GM23338 (cell line): Measurements from ENCODE around the gene SAMD11. TPM values are rescaled to one million over a fixed set of nuclear protein-coding genes. Genes with fewer than 3 reads are reported as not detected.

Source experiments
- ATAC-seq: fragments of 200-7000 bp; cut with Tn5 transposase; 3 replicates; pipeline ENCODE4 v1.9.1; 2020
- DNase-seq: peaks from one replicate; pipeline ENCODE4 v3.0.0-alpha.2; 2015; ENCODE audit warnings: low spot score
- H2AFZ ChIP-seq: fragments of 200-600 bp; sonication (generic); 2 replicates; pipeline ENCODE4 v1.8.0; 2016; ENCODE audit warnings: antibody characterized with exemption, mild to moderate bottlenecking, moderate library complexity
- H3F3A ChIP-seq: fragments of 200-600 bp; sonication (generic); replicated peaks from 2 replicates; pipeline ENCODE4 v1.8.0; 2017; ENCODE audit warnings: antibody characterized with exemption, mixed run types, low read depth
- H3K27ac ChIP-seq: fragments of 200-600 bp; sonication (generic); 2 replicates; pipeline ENCODE4 v1.6.1; 2016; ENCODE audit warnings: low read depth
- H3K27me3 ChIP-seq: fragments of 200-600 bp; sonication (generic); 2 replicates; pipeline ENCODE4 v1.8.0; 2016; ENCODE audit warnings: mild to moderate bottlenecking, mixed run types, moderate library complexity; ENCODE audit not compliant: insufficient read depth
- H3K36me3 ChIP-seq: fragments of 200-600 bp; sonication (generic); 2 replicates; pipeline ENCODE4 v1.8.0; 2016; ENCODE audit warnings: mild to moderate bottlenecking; ENCODE audit not compliant: insufficient read depth
- H3K4me1 ChIP-seq: fragments of 200-600 bp; sonication (generic); 2 replicates; pipeline ENCODE4 v1.8.0; 2016; ENCODE audit warnings: mild to moderate bottlenecking, moderate library complexity; ENCODE audit not compliant: insufficient read depth
- H3K4me2 ChIP-seq: fragments of 200-600 bp; sonication (generic); 2 replicates; pipeline ENCODE4 v1.7.1; 2017; ENCODE audit warnings: mixed run types
- H3K4me3 ChIP-seq: fragments of 200-600 bp; sonication (generic); 2 replicates; pipeline ENCODE4 v1.6.1; 2016; ENCODE audit warnings: mixed run types
- H3K79me2 ChIP-seq: fragments of 200-600 bp; sonication (generic); replicated peaks from 2 replicates; pipeline ENCODE4 v1.8.0; 2017; ENCODE audit warnings: mild to moderate bottlenecking; ENCODE audit not compliant: insufficient read depth
- H3K9me2 ChIP-seq: fragments of 200-600 bp; sonication (generic); 2 replicates; pipeline ENCODE4 v1.8.0; 2017; ENCODE audit not compliant: insufficient read depth
- H4K20me1 ChIP-seq: fragments of 200-600 bp; sonication (generic); replicated peaks from 2 replicates; pipeline ENCODE4 v1.8.0; 2017; ENCODE audit warnings: mild to moderate bottlenecking; ENCODE audit not compliant: insufficient read depth
- H3K27ac Mint-ChIP-seq: 2 replicates; pipeline ENCODE4 v1.8.0; 2020; ENCODE audit warnings: inconsistent platforms, mild to moderate bottlenecking, moderate library complexity, mixed read lengths
- H3K27me3 Mint-ChIP-seq: 3 replicates; pipeline ENCODE4 v1.8.0; 2022; ENCODE audit warnings: low read depth, mild to moderate bottlenecking, moderate library complexity, mixed read lengths, inconsistent platforms; ENCODE audit not compliant: insufficient read depth, poor library complexity
- H3K36me3 Mint-ChIP-seq: 3 replicates; pipeline ENCODE4 v1.8.0; 2021; ENCODE audit warnings: low read depth, mild to moderate bottlenecking, inconsistent platforms, moderate library complexity, mixed read lengths
- H3K4me1 Mint-ChIP-seq: 3 replicates; pipeline ENCODE4 v1.8.0; 2020; ENCODE audit warnings: mild to moderate bottlenecking, inconsistent platforms, mixed read lengths
- H3K4me3 Mint-ChIP-seq: 3 replicates; pipeline ENCODE4 v1.8.0; 2021; ENCODE audit warnings: moderate library complexity, mild to moderate bottlenecking, inconsistent platforms, mixed read lengths
- H3K9me3 Mint-ChIP-seq: 3 replicates; pipeline ENCODE4 v1.8.0; 2020; ENCODE audit warnings: moderate library complexity, mild to moderate bottlenecking, inconsistent platforms, mixed read lengths
- CREB1 ChIP-seq: fragments of 250-450 bp; sonication (Bioruptor Pico); IDR thresholded peaks from 2 replicates; pipeline ENCODE4 v1.5.0; 2020; ENCODE audit warnings: low read depth, mild to moderate bottlenecking, moderate library complexity
- EZH2 ChIP-seq: fragments of 200-600 bp; sonication (generic); IDR thresholded peaks from one replicate; pipeline ENCODE4 v1.8.0; 2017; ENCODE audit warnings: antibody characterized with exemption, mild to moderate bottlenecking, low read depth; ENCODE audit not compliant: unreplicated experiment
- EZH2phosphoT487 ChIP-seq: fragments of 200-600 bp; sonication (generic); IDR thresholded peaks from one replicate; pipeline ENCODE4 v1.8.1; 2018; ENCODE audit warnings: antibody characterized with exemption; ENCODE audit not compliant: unreplicated experiment
- NANOG ChIP-seq: IDR thresholded peaks from 2 replicates; pipeline ENCODE4 v1.6.1; 2016; ENCODE audit warnings: antibody characterized with exemption, borderline replicate concordance
- REST ChIP-seq: IDR thresholded peaks from one replicate; pipeline ENCODE4 v1.6.1; 2018; ENCODE audit warnings: antibody characterized with exemption; ENCODE audit not compliant: unreplicated experiment
- STAT1 ChIP-seq: IDR thresholded peaks from one replicate; pipeline ENCODE4 v1.6.1; 2016; ENCODE audit warnings: antibody characterized with exemption; ENCODE audit not compliant: unreplicated experiment
- ZNF114 ChIP-seq: fragments of 250-450 bp; sonication (Bioruptor Pico); IDR thresholded peaks from 2 replicates; pipeline ENCODE4 v1.5.0; 2020; ENCODE audit warnings: mild to moderate bottlenecking, moderate library complexity
- ZNF462 ChIP-seq: fragments of 250-450 bp; sonication (Bioruptor Pico); IDR thresholded peaks from 2 replicates; pipeline ENCODE4 v1.5.0; 2020; ENCODE audit warnings: mild to moderate bottlenecking, moderate library complexity
- polyA plus RNA-seq: library from polyadenylated mRNA; unstranded; fragments of >200 nt; fragmentation: Nextera tagmentation; extraction: Ambion mirVana; gene quantifications from 2 replicates; pipeline ENCODE4 v1.2.1, GENCODE V29; 2016
- total RNA-seq: library from RNA; depleted of rRNA; stranded (reverse); fragments of >200 nt; shearing (Covaris generic); gene quantifications from 2 replicates; pipeline ENCODE4 v1.2.3, GENCODE V29; 2014

The SAMD11 gene
- total and polyA plus RNA-seq, 2 experiments from 2014 or later: 0.14 to 0.40 TPM

DNA sequence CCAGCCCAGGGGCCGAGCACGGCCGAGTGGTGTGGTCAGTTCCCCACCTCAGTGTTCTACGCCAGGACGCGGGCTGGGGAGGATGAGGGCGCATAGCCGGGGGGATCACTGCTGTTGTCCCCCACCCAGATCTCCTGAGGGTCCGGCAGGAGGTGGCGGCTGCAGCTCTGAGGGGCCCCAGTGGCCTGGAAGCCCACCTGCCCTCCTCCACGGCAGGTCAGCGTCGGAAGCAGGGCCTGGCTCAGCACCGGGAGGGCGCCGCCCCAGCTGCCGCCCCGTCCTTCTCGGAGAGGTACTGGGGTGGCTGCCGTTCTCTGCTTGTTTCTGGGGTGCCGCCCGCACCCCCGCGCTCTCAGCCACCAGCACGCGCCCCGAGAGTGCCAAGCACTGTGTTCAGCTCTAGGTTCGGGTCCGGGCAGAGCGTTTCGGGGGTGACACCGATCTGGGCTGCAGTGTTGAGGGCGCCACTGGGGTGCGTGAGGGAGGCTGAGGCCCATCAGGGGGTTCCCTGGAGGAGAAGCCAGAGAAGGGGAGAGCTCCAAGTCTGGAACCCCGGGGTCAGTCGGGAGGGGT lies 17.4 kb downstream of the SAMD11 start:
- Mint-ChIP-seq H3K4me3 (peak overlapping the region; percentile 68), H3K9me3 (peaks cover 3% of the 10 kb centered on the region; the same call in 1 of the 3 replicates), H3K27me3 (peaks cover 59% of the 10 kb centered on the region), H3K4me1 (peaks cover 11% of the 10 kb centered on the region; the same call in 2 of the 3 replicates), H3K36me3 (peaks cover 12% of the 10 kb centered on the region; the same call in 2 of the 3 replicates), H3K27ac (no peak overlapping the region)
- Histone ChIP-seq H3K36me3 (0 out of 2 replicates have a peak, but pooled peaks cover 6% of the 10 kb centered on the region), H4K20me1 (no peaks in the 10 kb centered on the region; the same call in 1 of the 2 replicates), H3K4me1 (peaks cover 5% of the 10 kb centered on the region; the same call in 1 of the 2 replicates), H3K4me2 (peak overlapping the region; percentile 79), H2AFZ (0 out of 2 replicates have a peak overlapping the region, but pooled peaks have one; percentile 23), H3K27ac (no peak overlapping the region), H3K9me2 (no peaks in the 10 kb centered on the region), H3K79me2 (no peaks in the 10 kb centered on the region), H3K27me3 (peaks cover 80% of the 10 kb centered on the region), H3F3A (0 out of 2 replicates have a peak, but pooled peaks cover 3% of the 10 kb centered on the region), H3K4me3 (peak overlapping the region; percentile 55)
- DNase-seq: no peak
- TF ChIP-seq EZH2phosphoT487: peak; percentile 42
- TF ChIP-seq REST: no peak
- ATAC-seq: peak; percentile 1; the same call in 2 of the 3 replicates

GRCh38 chr1:941588-942383 lies 18.1 kb downstream of the SAMD11 start:
- no peaks in the 10 kb centered on the region for H3K9me2 ChIP-seq
- peaks cover 73% of the 10 kb centered on the region for H3K27me3 ChIP-seq
- H3F3A ChIP-seq: 0 out of 2 replicates have a peak, but pooled peaks cover 3% of the 10 kb centered on the region
- TF ChIP-seq NANOG: no peak
- TF ChIP-seq STAT1: no peak
- no peak for TF ChIP-seq ZNF462 (CRISPR knock-in tag)
- TF ChIP-seq ZNF114 (CRISPR knock-in tag): no peak
- peak; percentile 80 for TF ChIP-seq EZH2
- peak; percentile 57; the same call in 1 of the 2 replicates for TF ChIP-seq CREB1
- DNase-seq: peak; percentile 74
- no peaks in the 10 kb centered on the region for H3K79me2 ChIP-seq
- H3K4me2 ChIP-seq: peak overlapping the region; percentile 79
- Mint-ChIP-seq H3K27ac (no peak overlapping the region), H3K9me3 (peaks cover 3% of the 10 kb centered on the region; the same call in 1 of the 3 replicates), H3K4me3 (peak overlapping the region; percentile 68), H3K4me1 (peaks cover 11% of the 10 kb centered on the region; the same call in 2 of the 3 replicates), H3K36me3 (peaks cover 12% of the 10 kb centered on the region; the same call in 2 of the 3 replicates), H3K27me3 (peaks cover 57% of the 10 kb centered on the region)
- H3K27ac ChIP-seq: no peak overlapping the region
- H3K4me1 ChIP-seq: peaks cover 5% of the 10 kb centered on the region; the same call in 1 of the 2 replicates
- H4K20me1 ChIP-seq: no peaks in the 10 kb centered on the region; the same call in 1 of the 2 replicates
- H3K4me3 ChIP-seq: peak overlapping the region; percentile 55
- 0 out of 2 replicates have a peak overlapping the region, but pooled peaks have one; percentile 23 for H2AFZ ChIP-seq
- 0 out of 2 replicates have a peak, but pooled peaks cover 6% of the 10 kb centered on the region for H3K36me3 ChIP-seq
- peak; percentile 35 for ATAC-seq
